ENCODE data around the gene TTLL3.
"Not testable (repeated sequence)": the region's sequence is repeated elsewhere in the genome, so short reads cannot be mapped to it uniquely, and the experiment has no call there.

Gene TTLL3

GRCh38 chr3:9843715-9844438 is 33.8 kb downstream of the TTLL3 start, which contains the start of gene RPUSD3:
RPUSD3 (minus strand) TSS chr3:9844008; CDS start chr3:9843990, 18 bp downstream.
- DNase-seq = peak; percentile 98

- no peak for DNase-seq
These were observed 36.2 kb downstream of the TTLL3 start for GRCh38 chr3:9846231-9846630.

- DNase-seq = no peak
These were observed 36.9 kb downstream of the TTLL3 start for GRCh38 chr3:9846931-9847488.

GRCh38 chr3:9847870-9848269 is 37.8 kb downstream of the TTLL3 start:
- not testable (repeated sequence) for DNase-seq

- not testable (repeated sequence) for DNase-seq
These were observed 38.8 kb downstream of the TTLL3 start for GRCh38 chr3:9848860-9849259.

GRCh38 chr3:9851383-9851782 is 41.3 kb downstream of the TTLL3 start:
- DNase-seq = not testable (repeated sequence)

GRCh38 chr3:9851926-9852325 is 41.9 kb downstream of the TTLL3 start:
- not testable (repeated sequence) for DNase-seq

GRCh38 chr3:9852528-9852927 is 42.5 kb downstream of the TTLL3 start:
- no peak for DNase-seq

GRCh38 chr3:9854291-9854940 is 44.4 kb downstream of the TTLL3 start:
- DNase-seq = not testable (repeated sequence)

- no peak for DNase-seq
These were observed 45.5 kb downstream of the TTLL3 start for GRCh38 chr3:9855594-9855993.

GRCh38 chr3:9859530-9860025 is 49.5 kb downstream of the TTLL3 start:
- no peak for DNase-seq

GRCh38 chr3:9861201-9861600 is 51.1 kb downstream of the TTLL3 start:
- no peak for DNase-seq

GRCh38 chr3:9861626-9862130 is 51.6 kb downstream of the TTLL3 start:
- DNase-seq = no peak

- no peak for DNase-seq
These were observed 52.5 kb downstream of the TTLL3 start for GRCh38 chr3:9862391-9863057.

GRCh38 chr3:9863058-9863772 is 53.2 kb downstream of the TTLL3 start:
- no peak for DNase-seq

GRCh38 chr3:9864200-9864927 is 54.3 kb downstream of the TTLL3 start:
- no peak for DNase-seq

GRCh38 chr3:9865125-9865637 is 55.1 kb downstream of the TTLL3 start:
- DNase-seq = not testable (repeated sequence)

GRCh38 chr3:9866639-9867038 is 56.6 kb downstream of the TTLL3 start:
- DNase-seq = no peak

- no peak for DNase-seq
These were observed 57.0 kb downstream of the TTLL3 start for GRCh38 chr3:9867106-9867505.

- DNase-seq = no peak
These were observed 59.9 kb downstream of the TTLL3 start for GRCh38 chr3:9869955-9870354.

GRCh38 chr3:9870978-9871377 is 60.9 kb downstream of the TTLL3 start:
- DNase-seq = no peak
